Lower lobe of right lung (tissue), 2 donors: Measurements from ENCODE around the gene TRPV4. TPM values are rescaled to one million over a fixed set of nuclear protein-coding genes. Genes with fewer than 3 reads are reported as not detected.

Experiments used
- ATAC-seq, 2 donors: fragments of 200-7000 bp; cut with Tn5 transposase; one replicate each; pipeline ENCODE4 v1.9.1; 2020 to 2022; ENCODE audit warnings: mild to moderate bottlenecking in 2 of 2, moderate library complexity in 2 of 2
- DNase-seq: peaks from one replicate; pipeline ENCODE4 v3.0.0-alpha.2; 2020
- H3K27ac ChIP-seq: fragments of 200-600 bp; one replicate; pipeline ENCODE4 v1.8.0; 2022
- H3K27me3 ChIP-seq: fragments of 200-600 bp; one replicate; pipeline ENCODE4 v1.8.0; 2022; ENCODE audit warnings: low read depth
- H3K36me3 ChIP-seq: fragments of 200-600 bp; one replicate; pipeline ENCODE4 v1.8.0; 2022; ENCODE audit warnings: mild to moderate bottlenecking
- H3K4me1 ChIP-seq: fragments of 200-600 bp; one replicate; pipeline ENCODE4 v1.8.0; 2022
- H3K4me3 ChIP-seq: fragments of 200-600 bp; one replicate; pipeline ENCODE4 v1.8.0; 2022; ENCODE audit warnings: mild to moderate bottlenecking
- H3K9me3 ChIP-seq: fragments of 200-600 bp; one replicate; pipeline ENCODE4 v1.8.0; 2022
- intact Hi-C: fragments of 100-400 bp; cut with DNase I; formaldehyde crosslinking; loops from one replicate; pipeline ENCODE4 v1.11.0; 2022
- total RNA-seq: library from RNA; stranded (reverse); fragmentation: NEBNext Ultra II Directional; extraction: Animal tissue kit (Norgen Biotek cat#: 25700); gene quantifications from one replicate; pipeline ENCODE4 v1.2.1, GENCODE V29; 2021
- TF ChIP-seq, protein P1 (sequence below): fragments of 200-600 bp; IDR thresholded peaks from one replicate; pipeline ENCODE4 v1.8.0; 2022; ENCODE audit warnings: antibody characterized with exemption, mild to moderate bottlenecking
- donor health status: DM: no; HTN: yes; CAD: no; lungs with severe emphysema.

The TRPV4 gene
- total RNA-seq, 1 donor from 2014 or later = 7.7 TPM

DNA sequence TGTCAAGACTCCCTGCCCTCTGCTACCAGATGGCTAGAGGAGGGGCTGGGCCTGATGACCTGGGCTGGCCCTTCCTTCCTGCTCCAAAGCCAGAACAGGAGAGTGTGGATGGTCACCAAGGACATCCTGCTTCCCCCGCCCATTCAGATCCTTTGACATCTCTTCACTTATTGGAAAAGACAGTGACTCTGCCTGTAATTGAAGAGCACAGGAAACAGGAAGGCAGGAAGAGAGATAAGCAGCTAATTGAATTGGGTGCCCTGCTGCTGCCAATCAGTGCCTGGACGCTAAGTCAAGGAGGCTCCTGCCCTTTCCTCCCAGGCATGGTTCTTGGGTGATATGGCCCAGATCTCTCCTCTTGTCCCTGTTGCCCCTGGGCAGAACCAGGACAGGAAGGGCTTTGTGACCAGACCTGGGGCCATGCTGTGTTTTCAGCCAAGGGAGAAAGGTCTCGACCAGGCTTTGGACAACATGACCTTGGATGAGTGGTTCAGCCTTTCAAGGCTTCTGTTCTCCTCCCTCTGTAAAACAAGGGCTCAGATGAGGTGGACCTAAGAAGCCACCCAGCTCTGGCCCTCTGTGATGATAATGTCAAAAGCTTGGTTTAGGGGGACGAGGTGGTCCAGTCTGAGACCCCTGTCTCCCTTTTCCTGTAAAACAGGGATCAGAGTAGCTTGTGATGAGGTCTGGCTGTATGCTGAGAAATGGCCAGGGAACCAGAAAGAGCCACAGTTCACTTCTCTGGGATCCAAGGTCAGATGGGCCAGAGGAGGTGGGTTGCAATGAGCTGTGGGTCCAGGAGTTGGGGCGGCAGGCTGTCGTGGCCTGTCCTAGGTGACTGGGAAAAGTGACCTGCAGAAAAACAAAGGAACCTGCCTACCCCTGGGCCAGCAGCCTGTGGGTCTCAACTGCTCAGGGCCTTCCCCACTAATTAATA lies 80.8 kb downstream of the TRPV4 start:
- Histone ChIP-seq H3K27ac (no peak overlapping the region), H3K36me3 (no peaks in the 10 kb centered on the region), H3K4me1 (no peaks in the 10 kb centered on the region), H3K4me3 (no peak overlapping the region), H3K9me3 (peaks cover 17% of the 10 kb centered on the region), H3K27me3 (no peaks in the 10 kb centered on the region)
- intact Hi-C loops = no loop called here
- peak in 1 of 2 donors; percentile 17 for ATAC-seq
- DNase-seq = peak; percentile 19
- TF ChIP-seq, protein P1, sequence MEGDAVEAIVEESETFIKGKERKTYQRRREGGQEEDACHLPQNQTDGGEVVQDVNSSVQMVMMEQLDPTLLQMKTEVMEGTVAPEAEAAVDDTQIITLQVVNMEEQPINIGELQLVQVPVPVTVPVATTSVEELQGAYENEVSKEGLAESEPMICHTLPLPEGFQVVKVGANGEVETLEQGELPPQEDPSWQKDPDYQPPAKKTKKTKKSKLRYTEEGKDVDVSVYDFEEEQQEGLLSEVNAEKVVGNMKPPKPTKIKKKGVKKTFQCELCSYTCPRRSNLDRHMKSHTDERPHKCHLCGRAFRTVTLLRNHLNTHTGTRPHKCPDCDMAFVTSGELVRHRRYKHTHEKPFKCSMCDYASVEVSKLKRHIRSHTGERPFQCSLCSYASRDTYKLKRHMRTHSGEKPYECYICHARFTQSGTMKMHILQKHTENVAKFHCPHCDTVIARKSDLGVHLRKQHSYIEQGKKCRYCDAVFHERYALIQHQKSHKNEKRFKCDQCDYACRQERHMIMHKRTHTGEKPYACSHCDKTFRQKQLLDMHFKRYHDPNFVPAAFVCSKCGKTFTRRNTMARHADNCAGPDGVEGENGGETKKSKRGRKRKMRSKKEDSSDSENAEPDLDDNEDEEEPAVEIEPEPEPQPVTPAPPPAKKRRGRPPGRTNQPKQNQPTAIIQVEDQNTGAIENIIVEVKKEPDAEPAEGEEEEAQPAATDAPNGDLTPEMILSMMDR = no peak

DNA sequence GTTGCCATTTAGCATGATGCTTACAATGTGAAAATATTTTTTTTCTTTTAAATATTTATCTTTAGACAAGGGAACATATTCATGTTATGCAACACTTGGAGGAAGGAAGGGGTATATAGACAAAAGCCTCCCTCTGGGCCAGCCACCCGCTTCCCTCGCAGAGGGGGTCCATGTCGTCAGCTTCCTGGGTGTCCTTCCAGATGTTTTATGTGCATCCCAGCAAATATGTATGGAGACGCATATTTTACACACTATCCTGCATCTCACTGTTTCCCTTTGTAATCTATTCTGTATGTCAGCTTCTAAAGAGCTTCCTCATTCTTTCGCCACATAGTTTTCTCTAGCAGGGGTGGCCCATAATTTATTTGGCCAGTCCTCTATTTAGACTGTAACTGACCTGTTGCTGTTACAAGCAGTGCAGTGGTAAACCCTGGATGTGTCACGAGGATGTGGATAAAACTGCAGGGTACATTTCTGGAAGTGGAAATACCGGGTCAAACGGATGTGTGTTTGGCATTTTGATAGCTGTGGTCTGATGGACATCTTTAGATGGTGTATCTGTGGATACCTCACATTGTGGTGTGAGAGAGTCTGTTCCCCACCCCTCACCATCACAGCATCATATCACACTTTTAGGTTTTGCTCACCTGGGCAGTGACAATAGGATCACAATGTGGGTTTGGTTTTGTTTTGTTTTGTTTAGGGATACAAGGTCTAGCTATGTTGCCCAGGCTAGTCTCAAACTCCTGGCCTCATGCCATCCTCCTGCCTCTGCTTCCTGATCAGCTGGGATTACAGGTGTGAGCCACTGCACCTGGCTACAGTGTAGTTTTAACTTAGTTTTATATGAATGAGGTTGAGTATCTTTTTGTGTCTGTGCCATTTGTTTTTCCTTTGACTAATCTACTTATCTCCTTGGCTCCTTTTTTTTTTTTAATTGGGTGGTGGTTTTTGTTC lies 87.9 kb downstream of the TRPV4 start:
- H3K9me3 ChIP-seq = no peaks in the 10 kb centered on the region
- no peaks in the 10 kb centered on the region for H3K36me3 ChIP-seq
- peaks cover 6% of the 10 kb centered on the region for H3K4me1 ChIP-seq
- no peak overlapping the region for H3K27ac ChIP-seq
- peak; percentile 12 for DNase-seq
- intact Hi-C loops = no loop called here
- TF ChIP-seq, protein P1 = no peak
- ATAC-seq = no peak
- H3K4me3 ChIP-seq = no peak overlapping the region
- peaks cover 3% of the 10 kb centered on the region for H3K27me3 ChIP-seq

DNA sequence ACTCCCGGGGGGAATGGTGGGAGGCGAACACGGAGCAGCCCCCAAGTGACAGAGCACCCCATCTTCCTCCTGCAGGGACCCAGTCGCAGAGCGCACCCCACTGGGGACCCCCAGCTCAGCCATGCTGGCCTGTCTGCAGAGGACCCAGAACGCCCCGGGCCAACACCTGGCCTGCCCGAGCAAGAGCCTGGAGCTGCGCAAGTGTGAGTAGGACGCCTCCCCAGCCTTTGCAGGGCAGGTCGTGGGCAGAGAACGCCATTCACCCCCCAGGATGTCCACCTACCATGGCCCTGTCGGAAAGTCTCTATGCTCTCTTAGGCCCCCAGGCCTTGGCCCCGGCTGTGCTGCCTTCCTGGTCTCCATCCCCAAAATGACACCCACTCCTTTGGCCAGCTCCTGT lies 89.2 kb downstream of the TRPV4 start:
- H3K4me3 ChIP-seq = no peak overlapping the region
- DNase-seq = peak; percentile 37
- ATAC-seq = no peak
- H3K4me1 ChIP-seq = peaks cover 15% of the 10 kb centered on the region
- no peaks in the 10 kb centered on the region for H3K36me3 ChIP-seq
- no peak overlapping the region for H3K27ac ChIP-seq
- intact Hi-C loops = no loop called here
- H3K9me3 ChIP-seq = no peaks in the 10 kb centered on the region
- H3K27me3 ChIP-seq = peaks cover 3% of the 10 kb centered on the region
- TF ChIP-seq, protein P1 = no peak

DNA sequence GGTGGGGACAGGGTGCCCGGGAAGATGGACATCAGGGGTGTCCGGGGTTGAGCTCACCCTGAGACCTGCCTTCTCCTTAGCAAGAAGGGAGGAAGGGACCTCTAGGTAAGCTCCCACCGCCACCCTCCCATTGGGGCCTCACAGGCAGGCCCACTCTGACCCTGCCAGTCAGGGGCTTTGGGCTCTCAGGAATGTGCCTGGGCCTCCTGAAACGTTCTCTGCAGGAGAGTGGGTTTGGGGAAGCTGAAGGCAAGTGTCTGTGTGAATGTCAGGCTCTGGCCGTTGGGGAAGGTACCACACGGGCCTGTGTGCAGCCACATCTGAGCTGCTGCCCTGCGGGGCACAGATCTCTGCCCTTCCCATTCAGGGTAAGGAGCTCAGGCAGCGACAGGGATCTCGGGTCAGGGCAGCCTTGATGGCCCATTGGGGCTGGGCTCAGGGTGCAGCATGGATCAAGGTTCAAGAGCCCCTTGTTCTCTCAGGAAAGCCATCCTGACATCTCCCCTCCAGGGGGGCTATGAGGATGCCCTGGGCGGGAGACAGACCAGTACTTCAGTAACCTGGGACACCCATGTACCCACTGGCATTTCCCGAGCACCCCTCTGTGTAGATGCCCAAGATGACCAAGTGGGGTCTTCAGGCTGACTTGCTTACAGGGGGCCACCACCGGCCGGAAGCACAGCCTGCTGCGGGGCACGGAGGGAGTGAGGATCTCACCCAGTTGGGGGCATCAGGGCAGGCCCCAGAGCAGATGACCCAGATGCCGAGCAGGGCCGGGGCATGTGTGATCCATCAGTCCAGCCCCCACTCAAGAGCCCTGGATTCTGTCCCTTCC lies 89.9 kb downstream of the TRPV4 start:
- no peak overlapping the region for H3K27ac ChIP-seq
- peaks cover 15% of the 10 kb centered on the region for H3K4me1 ChIP-seq
- TF ChIP-seq, protein P1 = no peak
- intact Hi-C loops = no loop called here
- no peak overlapping the region for H3K4me3 ChIP-seq
- peaks cover 3% of the 10 kb centered on the region for H3K27me3 ChIP-seq
- H3K9me3 ChIP-seq = no peaks in the 10 kb centered on the region
- DNase-seq = peak; percentile 28
- no peak for ATAC-seq
- H3K36me3 ChIP-seq = no peaks in the 10 kb centered on the region
